Coronary artery (tissue), 2 donors: ENCODE data around the gene RGS6.
A peak's percentile ranks its signal among the peaks of the same experiment; 100 is the strongest.

Experiments
- DNase-seq: peaks from one replicate; pipeline ENCODE4 v3.0.0-alpha.2; 2017; ENCODE audit warnings: low spot score
- H3K27ac ChIP-seq, 2 donors: fragments of 200-600 bp; sonication (generic); one replicate each; pipeline ENCODE4 v1.5.1; 2016 to 2019
- H3K4me3 ChIP-seq: fragments of 200-600 bp; sonication (generic); 2 replicates; pipeline ENCODE4 v1.5.1; 2016; ENCODE audit warnings: mild to moderate bottlenecking, moderate library complexity
- CTCF ChIP-seq: fragments of 200-600 bp; sonication (generic); IDR thresholded peaks from one replicate; pipeline ENCODE4 v1.5.1; 2019; ENCODE audit warnings: antibody characterized with exemption

The RGS6 gene

GRCh38 chr14:72222046-72222445 is 289.8 kb downstream of the RGS6 start:
- TF ChIP-seq CTCF = no peak
- no peak overlapping the region for H3K27ac ChIP-seq
- no peak overlapping the region for H3K4me3 ChIP-seq
- no peak for DNase-seq

GRCh38 chr14:72236629-72237028 is 304.4 kb downstream of the RGS6 start:
- TF ChIP-seq CTCF = no peak
- no peak for DNase-seq
- H3K4me3 ChIP-seq = no peak overlapping the region
- H3K27ac ChIP-seq = no peak overlapping the region

GRCh38 chr14:72237722-72238666 is 305.8 kb downstream of the RGS6 start:
- no peak overlapping the region for H3K4me3 ChIP-seq
- TF ChIP-seq CTCF = no peak
- H3K27ac ChIP-seq = peak overlapping the region in 1 of 2 donors; percentile 2
- no peak for DNase-seq

- DNase-seq = no peak
- Histone ChIP-seq H3K4me3 (peak overlapping the region; percentile 31), H3K27ac (peak overlapping the region; percentile 56 to 72)
- TF ChIP-seq CTCF = no peak
Observed at GRCh38 chr14:72243309-72244293, 311.4 kb downstream of the RGS6 start.

GRCh38 chr14:72247896-72248465 is 315.8 kb downstream of the RGS6 start:
- no peak for TF ChIP-seq CTCF
- Histone ChIP-seq H3K27ac (no peak overlapping the region), H3K4me3 (no peak overlapping the region)
- no peak for DNase-seq

- Histone ChIP-seq H3K4me3 (no peak overlapping the region), H3K27ac (no peak overlapping the region)
- no peak for TF ChIP-seq CTCF
- no peak for DNase-seq
Observed at GRCh38 chr14:72253503-72253902, 321.3 kb downstream of the RGS6 start.
